Fibroblast of villous mesenchyme (primary cell): ENCODE results near the gene XRCC4. TPM values are rescaled to one million over a fixed set of nuclear protein-coding genes. Genes with fewer than 3 reads are reported as not detected.
"Not testable (repeated sequence)": the region's sequence is repeated elsewhere in the genome, so short reads cannot be mapped to it uniquely, and the experiment has no call there.

Experiments used
- DNase-seq: peaks from one replicate; pipeline ENCODE4 v3.0.0-alpha.2; 2010; ENCODE audit warnings: low read depth
- H3K4me3 ChIP-seq: 2 replicates; pipeline ENCODE4 v1.5.1; 2011; ENCODE audit warnings: low read depth, mild to moderate bottlenecking, low read length
- total RNA-seq: library from RNA; depleted of rRNA; stranded (reverse); fragments of >200 nt; gene quantifications from 2 replicates; pipeline ENCODE4 v1.2.3, GENCODE V29; 2012
- TF ChIP-seq, protein P1 (sequence below): IDR thresholded peaks from 2 replicates; pipeline ENCODE4 v1.5.1; 2012; ENCODE audit warnings: low read depth, mild to moderate bottlenecking, low read length; ENCODE audit not compliant: insufficient read depth

XRCC4 gene
- total RNA-seq, 1 donor = 13.0 TPM

DNA sequence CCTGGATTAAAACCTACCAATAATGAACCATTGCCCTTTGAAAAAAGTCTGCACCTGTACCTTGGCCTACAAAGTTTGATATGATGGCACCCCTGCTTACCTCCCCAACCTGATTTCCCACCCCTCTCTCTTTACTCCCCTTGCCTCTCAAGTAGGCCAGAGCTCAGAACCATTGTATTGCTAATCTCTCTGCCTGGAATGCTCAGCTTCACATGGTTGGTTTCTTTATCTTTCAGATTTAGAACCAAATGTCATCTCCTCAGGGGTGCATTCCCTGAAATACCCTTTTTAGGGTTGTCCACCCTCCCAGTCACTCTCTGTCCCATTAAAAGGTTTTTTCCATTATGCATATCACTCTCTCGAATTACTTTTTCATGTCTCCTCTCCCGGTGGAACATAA is 277.6 kb downstream of the XRCC4 start:
- no peak for DNase-seq
- no peak overlapping the region for H3K4me3 ChIP-seq
- TF ChIP-seq, protein P1, sequence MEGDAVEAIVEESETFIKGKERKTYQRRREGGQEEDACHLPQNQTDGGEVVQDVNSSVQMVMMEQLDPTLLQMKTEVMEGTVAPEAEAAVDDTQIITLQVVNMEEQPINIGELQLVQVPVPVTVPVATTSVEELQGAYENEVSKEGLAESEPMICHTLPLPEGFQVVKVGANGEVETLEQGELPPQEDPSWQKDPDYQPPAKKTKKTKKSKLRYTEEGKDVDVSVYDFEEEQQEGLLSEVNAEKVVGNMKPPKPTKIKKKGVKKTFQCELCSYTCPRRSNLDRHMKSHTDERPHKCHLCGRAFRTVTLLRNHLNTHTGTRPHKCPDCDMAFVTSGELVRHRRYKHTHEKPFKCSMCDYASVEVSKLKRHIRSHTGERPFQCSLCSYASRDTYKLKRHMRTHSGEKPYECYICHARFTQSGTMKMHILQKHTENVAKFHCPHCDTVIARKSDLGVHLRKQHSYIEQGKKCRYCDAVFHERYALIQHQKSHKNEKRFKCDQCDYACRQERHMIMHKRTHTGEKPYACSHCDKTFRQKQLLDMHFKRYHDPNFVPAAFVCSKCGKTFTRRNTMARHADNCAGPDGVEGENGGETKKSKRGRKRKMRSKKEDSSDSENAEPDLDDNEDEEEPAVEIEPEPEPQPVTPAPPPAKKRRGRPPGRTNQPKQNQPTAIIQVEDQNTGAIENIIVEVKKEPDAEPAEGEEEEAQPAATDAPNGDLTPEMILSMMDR = no peak

DNA sequence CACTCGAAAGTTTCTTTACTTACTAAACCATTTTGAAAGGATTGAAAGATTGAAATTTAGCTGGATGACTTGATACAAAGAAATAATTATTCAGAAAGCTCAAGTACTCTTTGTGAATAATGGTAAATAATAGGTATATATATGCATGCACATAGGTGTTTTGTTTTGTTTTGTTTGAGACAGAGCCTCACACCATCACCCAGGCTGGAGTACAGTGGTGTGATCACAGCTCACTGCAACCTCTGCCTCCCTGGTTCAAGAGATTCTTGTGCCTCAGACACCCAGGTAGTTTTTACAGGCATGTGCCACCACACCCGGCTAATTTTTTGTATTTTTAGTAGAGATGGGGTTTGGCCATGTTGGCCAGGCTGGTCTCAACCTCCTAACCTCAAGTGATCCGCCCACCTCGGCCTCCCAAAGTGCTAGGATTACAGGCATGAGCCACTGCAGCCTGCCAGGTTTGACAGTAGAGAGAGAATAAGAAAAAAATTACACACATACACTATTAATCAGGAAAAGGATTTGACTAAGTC is 278.2 kb downstream of the XRCC4 start:
- DNase-seq, H3K4me3 ChIP-seq: not testable (repeated sequence)

DNA sequence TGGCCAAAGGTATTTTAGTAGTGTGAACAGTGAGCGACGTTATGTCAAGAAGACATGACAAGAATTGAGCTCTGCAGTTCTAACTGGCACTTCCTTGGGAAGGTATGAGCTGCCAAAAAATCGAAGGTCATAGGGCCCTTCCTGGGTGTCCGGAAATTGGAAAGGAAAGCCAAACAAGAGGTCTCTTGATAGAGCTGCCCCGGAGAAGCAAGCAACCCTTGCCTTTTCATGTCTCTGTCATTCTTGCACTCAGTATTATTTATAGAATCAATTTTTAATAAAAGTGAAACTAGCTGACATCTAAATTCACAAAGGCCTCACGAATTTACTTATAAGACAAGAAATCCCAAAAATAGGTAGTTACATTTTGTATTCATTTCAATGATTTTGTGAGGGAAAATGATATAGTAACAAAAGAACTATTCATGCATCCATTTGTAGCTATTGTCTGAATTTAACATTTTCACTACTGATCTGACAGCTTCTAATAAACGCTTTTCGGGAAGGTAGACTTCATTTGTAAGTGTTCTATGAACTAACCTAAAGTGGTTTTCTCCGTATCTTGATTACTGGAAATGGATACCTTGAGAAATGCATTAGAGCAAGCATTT is 280.4 kb downstream of the XRCC4 start:
- H3K4me3 ChIP-seq = no peak overlapping the region
- TF ChIP-seq, protein P1 = no peak
- DNase-seq = no peak

DNA sequence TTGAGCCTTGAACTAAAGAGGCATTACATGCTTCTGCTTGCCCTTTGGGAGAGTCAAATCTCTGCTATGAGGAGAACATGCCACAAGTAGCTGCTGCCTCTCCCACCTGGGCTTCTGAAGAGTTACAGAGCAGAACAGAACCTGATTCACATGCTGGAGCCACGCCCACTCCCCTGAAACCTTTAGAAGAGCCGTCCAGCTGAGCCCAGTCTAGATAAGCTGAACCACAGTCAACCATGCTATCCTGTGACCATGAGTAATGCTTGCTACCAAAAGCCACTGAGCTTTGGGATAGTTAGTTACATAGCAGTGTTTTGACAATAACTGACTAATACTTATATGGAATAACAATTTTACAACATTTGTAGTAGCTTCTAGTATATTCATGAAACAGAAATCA is 283.2 kb downstream of the XRCC4 start:
- no peak for DNase-seq
- no peak overlapping the region for H3K4me3 ChIP-seq
- TF ChIP-seq, protein P1 = no peak

DNA sequence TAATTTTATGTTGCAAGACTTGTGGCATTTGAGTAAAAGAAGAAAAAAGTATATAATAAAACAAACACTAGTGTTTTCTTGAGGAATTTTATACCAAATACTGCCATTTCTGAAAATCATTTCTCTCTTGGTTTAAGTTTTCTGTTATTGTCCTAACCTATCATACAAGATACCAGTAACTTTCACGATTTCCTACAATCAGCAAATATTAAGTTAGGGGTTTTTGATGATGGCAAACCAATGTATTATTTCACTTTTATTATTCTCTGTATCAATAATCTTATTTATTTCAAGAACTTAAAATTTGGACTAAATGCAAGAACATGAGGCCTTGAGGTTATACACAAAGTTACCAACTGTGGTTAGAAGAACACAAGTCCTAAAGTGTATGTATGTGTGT is 285.2 kb downstream of the XRCC4 start:
- TF ChIP-seq, protein P1 = no peak
- DNase-seq = no peak
- H3K4me3 ChIP-seq = no peak overlapping the region

DNA sequence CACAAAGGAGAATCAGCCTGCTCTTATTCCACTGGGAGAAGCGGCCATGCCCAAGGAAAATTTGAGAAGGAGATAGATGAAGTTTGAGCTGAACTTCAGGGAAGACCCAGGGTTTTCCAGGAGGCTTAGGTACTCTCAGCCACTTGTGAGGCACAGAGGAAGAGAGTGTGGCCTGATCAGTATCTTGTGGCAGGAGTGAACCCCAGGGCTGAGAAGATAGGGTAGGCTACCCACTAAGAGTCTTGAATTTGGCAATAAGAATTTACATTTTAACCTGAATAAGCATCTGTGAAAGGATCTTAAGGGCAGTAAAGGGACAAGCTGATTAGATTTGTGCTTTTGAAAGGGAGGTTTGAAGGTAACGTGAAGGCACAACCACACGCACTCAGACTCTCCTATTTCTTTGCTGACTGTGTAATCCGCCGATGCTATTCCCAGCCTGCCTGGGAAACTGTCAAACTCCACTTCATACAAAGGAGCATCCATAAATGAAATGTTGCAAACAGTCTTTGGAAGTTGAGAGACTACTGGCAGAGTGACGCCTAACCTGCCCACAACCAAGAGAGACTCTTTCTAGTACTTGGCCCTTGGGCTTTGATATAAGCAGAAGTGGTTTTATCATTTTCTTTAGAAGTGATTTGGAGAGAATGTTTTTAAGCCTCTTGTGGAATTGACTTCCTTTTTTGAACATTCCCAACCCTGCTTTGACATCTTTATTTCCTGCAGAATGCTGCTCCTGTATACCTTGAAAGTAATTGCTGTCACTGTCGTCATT is 286.0 kb downstream of the XRCC4 start:
- DNase-seq = no peak

DNA sequence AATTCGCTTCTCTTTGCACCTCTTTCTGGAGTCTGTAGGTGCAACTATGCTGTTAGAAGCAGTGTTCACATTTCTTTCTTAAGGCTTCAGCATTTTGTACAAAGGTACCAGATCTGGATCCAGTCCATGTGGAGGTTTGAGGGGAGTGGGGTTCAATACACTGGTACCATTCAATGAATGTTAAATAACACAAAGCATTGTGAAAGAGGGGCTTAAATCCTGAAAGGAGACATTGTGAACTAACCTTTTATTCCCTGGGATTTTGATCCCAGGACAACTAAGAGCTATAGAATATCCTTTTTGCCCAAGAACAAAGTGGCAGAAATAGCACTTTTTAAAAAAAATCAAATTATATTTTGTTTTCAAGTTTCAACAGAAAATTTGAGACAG is 286.5 kb downstream of the XRCC4 start:
- DNase-seq = no peak
- H3K4me3 ChIP-seq = no peak overlapping the region
- TF ChIP-seq, protein P1 = no peak

More for the DNA sequence above, 286.0 kb downstream of the XRCC4 start:
- H3K4me3 ChIP-seq = no peak overlapping the region
- TF ChIP-seq, protein P1 = no peak
